VCaP (cell line): ENCODE measurements around the gene SNCG.

Experiments
- H3K27ac ChIP-seq: fragments of 450-650 bp; 2 replicates; pipeline ENCODE4 v1.5.1; 2017
- TF ChIP-seq, protein P1 (sequence below): fragments of 450-650 bp; conservative IDR thresholded peaks from 2 replicates; pipeline ENCODE4 v1.5.1; 2017; ENCODE audit warnings: mild to moderate bottlenecking, moderate library complexity

Gene SNCG

GRCh38 chr10:86942441-86943315, 15.7 kb upstream of the SNCG start:
- no peak overlapping the region for H3K27ac ChIP-seq
- TF ChIP-seq, protein P1, sequence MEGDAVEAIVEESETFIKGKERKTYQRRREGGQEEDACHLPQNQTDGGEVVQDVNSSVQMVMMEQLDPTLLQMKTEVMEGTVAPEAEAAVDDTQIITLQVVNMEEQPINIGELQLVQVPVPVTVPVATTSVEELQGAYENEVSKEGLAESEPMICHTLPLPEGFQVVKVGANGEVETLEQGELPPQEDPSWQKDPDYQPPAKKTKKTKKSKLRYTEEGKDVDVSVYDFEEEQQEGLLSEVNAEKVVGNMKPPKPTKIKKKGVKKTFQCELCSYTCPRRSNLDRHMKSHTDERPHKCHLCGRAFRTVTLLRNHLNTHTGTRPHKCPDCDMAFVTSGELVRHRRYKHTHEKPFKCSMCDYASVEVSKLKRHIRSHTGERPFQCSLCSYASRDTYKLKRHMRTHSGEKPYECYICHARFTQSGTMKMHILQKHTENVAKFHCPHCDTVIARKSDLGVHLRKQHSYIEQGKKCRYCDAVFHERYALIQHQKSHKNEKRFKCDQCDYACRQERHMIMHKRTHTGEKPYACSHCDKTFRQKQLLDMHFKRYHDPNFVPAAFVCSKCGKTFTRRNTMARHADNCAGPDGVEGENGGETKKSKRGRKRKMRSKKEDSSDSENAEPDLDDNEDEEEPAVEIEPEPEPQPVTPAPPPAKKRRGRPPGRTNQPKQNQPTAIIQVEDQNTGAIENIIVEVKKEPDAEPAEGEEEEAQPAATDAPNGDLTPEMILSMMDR, result no peak

DNA sequence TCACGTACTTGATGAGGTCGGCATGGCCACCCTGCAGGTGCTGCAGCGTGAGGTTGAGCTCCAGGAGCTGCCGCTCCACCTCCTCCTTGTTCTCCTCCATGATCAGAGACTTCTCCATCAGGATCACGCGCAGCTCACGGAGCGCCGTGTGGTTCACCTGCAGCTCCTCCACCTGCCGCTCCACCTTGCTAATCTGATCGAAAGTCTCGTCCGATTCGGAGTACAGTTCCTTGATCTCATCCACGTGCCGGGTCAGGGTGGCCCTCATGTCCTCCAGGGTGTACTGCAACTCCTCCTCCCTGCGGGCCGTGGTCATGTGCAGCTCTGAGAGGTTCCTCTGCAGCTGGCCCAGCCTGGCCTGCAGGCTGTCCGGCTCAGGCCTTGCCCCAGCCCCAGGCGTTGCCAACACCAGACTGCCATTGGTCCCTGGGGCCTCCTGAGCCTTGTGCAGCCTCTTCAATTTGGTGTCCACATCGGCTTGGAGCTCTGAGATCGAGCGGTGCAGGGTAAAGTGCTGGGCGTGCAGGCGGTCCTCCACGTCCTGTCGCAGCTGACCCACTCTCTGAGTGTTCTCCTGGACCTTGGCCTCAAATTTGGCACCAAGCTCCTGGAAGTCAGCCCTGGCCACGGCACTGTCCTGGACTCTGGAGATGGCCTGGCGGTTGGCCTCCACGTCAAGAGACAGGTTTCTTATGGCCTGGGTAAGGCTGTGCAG, 14.9 kb upstream of the SNCG start:
- TF ChIP-seq, protein P1, result no peak
- H3K27ac ChIP-seq, result no peak overlapping the region

- TF ChIP-seq, protein P1, result no peak
- H3K27ac ChIP-seq, result no peak overlapping the region
Observed at GRCh38 chr10:86944031-86944419, 14.4 kb upstream of the SNCG start.

DNA sequence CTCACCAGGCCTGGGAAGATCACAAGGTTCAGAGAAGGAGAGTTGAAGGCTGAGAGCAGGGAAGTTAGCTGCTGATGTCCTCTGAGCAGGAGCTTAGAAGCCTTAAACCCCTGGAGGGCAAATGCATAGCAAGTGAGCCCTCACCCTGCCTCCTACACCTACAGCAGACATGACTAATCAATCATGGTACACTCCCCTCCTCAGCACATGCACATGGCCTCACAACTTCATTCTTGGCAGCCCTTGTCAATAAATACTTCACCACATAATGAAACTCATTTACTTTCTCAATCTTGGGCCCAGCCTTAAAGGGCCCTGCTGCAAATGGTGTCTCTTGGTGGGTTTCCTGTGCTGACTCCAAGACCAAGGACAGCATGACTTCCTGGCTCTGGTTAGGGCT, 13.9 kb upstream of the SNCG start:
- TF ChIP-seq, protein P1, result no peak
- H3K27ac ChIP-seq, result no peak overlapping the region

GRCh38 chr10:86944907-86945306, 13.5 kb upstream of the SNCG start:
- TF ChIP-seq, protein P1, result no peak

DNA sequence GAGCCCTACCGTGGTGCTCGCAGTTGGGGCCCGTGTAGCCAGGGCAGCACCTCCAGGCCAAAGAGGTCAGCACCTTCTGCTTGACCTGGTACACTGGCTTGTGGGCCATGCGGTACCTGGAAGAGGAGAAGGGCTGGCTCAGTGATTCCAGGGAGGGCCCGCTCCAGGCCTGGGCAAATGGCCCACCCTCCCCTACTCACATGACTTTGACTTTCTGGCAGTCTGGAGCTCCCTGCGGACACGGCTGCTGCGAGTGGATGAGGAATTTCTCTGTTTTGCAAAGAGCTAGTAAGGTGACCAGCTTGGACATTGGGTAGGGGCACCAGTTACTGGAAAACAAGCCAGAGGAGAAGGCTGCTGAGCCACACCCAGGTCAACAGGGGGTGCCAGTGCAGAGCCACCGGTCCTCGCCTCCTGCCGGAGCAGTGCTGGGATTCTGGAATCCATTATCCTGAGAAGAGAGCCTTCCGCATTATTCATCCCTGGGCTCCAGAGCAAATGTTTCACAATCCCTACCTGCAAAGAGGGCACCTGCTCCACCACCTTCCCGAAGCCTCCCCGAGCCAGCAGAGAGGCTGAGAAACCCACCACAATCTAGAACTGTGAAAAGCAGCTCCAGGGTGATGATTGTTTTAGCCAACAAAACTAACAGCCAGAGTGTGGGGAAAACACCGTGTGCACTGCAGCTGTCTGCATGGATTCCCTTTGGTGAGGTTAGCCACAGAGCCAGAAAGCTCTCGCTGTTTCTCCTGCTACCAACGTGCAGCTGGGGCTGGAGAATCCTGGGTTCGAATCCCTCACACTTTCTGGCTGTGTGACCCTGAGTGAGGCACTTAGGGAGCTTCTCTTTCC, 12.8 kb upstream of the SNCG start:
- H3K27ac ChIP-seq, result no peak overlapping the region
- TF ChIP-seq, protein P1, result peak; percentile 32; the same call in 1 of the 2 replicates

More at GRCh38 chr10:86944907-86945306, 13.5 kb upstream of the SNCG start:
- H3K27ac ChIP-seq, result no peak overlapping the region
